RPMI8226 (cell line): ENCODE measurements around the gene LIF.

Experiments used
- DNase-seq: peaks from one replicate; pipeline ENCODE4 v3.0.0-alpha.2; 2015

LIF gene

GRCh38 chr22:30262917-30263741, 16.6 kb upstream of the LIF start:
- DNase-seq: peak; percentile 73

DNA sequence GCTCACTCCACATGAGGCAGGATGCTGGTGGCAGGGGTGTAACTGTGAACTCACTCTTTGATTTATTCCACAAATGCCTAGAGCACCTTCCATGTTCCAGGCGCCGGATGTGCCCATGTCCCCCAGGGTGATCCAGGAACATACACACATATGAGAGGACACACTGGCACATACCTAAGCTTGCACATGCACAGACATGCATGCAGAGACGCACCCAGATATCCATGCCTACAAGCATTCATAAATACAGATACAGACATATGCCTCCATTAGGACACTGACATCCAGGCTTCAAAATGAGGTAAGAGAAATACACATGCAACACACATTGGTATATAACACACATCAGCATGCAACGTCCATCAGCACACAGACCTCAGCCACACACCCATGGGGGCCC, 15.6 kb upstream of the LIF start:
- DNase-seq: no peak

- no peak for DNase-seq
Measured at GRCh38 chr22:30261134-30261533, 14.6 kb upstream of the LIF start.

DNA sequence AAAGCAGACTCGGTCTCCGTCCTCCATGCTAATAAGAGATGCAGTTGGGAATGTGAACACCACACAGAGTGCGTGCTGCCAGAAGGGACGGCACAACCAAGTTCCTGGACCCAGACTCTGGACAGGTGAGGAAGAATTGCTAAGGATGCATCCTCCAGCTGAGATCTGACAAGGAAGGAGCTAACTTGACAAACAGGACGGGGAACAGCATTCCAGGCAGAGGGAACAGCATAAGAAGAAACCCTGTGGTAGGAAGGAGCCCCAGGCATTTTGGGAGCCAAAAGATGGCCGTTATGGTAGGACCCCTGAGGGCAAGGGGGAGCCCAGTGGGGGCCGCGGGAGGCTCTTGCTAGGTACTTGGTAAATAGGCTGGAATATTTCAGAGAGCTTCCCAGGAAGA, 14.1 kb upstream of the LIF start:
- DNase-seq: no peak

DNA sequence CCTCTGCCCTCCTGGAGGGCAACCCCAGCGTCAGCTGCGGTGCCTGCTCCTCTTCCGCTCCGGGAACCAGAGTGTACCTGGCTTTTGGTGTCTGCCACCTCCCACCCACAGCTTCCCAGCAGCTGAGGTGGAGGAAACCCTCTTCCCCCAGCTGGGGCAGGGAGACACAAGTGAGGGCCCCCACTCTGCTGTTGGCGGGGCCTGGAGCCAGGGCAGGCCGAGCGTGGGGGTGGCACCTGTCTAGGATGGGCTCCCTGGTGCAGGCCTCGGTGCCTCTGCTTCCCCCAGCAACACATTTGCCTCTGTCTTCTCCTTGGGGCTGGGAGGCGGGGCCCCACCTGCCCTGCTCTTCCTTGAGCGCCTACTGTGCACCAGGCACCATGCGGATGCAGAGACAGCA, 13.7 kb upstream of the LIF start:
- no peak for DNase-seq

- no peak for DNase-seq
Measured at GRCh38 chr22:30254314-30254713, 7.8 kb upstream of the LIF start.

GRCh38 chr22:30253205-30253852, 6.8 kb upstream of the LIF start:
- DNase-seq: no peak

DNA sequence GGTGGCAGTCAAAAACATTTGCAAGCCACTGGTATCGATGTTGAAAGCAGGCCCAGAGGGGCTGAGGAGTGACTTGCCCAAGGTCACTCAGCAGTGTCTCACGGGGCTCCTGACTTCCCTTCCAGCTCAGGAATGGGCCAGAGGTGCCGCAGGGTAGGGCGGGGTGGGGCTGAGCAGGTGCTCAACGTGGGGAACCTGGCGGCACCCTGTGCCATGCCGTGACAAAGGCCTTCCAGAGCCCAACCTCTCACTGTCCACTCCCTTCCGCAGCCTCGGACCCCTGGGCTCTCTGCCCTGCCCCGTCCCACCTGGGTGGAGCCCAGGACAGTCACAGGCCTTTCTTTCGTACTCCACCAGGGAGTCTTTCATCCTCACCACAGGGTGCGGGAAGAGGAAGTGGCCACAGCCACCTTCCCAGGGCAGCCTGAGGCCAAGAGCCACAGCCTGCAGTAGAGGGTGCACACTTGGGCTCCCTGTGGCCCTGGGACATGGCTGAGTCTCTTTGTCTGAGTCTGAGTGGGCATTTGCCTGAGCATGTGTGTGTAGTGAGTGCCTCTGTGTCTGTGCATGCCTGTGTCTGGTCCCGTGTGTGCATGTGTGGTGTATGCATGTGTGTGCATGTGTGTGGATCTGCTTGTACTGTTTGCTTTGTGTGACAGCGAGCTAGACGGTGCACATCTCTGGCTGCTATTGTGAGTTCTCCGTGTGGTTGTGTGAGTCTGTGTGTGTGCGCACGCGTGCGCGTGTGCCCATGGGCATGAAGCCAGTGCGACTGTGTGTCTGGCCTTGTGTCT, 6.0 kb upstream of the LIF start:
- DNase-seq: no peak

- DNase-seq: no peak
Measured at GRCh38 chr22:30251711-30252110, 5.2 kb upstream of the LIF start.

DNA sequence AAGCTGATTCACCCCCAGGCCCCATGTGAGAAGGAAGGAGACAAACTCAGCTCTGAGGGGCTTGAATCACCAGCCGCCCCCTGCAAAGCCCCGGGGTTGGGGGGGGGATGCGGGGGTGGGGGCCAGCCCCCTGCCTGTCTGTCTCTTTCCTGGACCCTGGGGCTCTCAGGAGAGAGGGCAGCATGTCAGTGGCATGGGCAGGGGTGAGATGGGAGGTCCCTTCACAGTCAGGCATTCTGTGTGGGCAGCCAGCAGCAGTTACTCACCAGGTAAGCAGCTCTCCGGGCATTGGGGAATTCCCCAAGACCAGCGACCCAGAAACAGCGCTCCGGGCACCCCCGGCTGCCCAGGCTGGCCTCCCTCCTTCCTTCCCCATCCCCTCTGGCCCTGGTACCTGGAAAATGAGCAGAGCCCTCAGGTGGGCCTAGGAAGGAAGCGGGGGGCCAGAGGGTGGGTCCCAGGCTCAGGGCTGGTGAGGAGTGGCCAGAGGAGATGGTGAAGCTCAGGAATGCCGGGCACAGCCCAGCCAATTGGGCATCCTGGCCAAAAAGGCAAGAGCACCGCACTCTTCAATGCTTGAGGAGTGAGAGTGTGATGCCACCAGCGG, 4.2 kb upstream of the LIF start:
- DNase-seq: no peak

GRCh38 chr22:30250039-30250565, 3.5 kb upstream of the LIF start:
- no peak for DNase-seq

GRCh38 chr22:30249049-30250038, 2.8 kb upstream of the LIF start:
- no peak for DNase-seq

DNA sequence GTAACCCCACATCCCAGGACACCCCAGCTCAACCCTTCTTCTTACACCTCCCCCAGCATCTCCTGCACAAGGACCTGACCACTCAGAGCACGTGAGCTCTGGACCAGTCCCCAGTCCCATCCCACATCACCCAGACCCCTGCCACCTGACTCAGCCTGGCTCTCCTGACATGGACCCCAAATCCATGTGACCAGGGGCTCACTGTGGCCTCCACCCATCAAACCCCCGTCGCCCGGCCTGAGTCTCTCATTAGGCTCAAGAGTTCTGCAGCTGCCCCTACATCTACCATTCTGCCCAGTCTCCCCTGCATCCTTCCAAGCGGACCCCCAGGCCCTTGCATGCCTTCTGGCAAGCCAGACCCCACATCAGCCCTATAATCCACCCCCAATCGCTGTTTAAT, 1.9 kb upstream of the LIF start:
- no peak for DNase-seq

- no peak for DNase-seq
Measured at GRCh38 chr22:30247974-30248373, 1.4 kb upstream of the LIF start.

- no peak for DNase-seq
Measured at GRCh38 chr22:30247561-30247960, 1.0 kb upstream of the LIF start.

GRCh38 chr22:30246814-30247376, 336 bp upstream of the LIF start:
- DNase-seq: no peak

- no peak for DNase-seq
Measured at GRCh38 chr22:30245181-30245984, 1.2 kb downstream of the LIF start.

DNA sequence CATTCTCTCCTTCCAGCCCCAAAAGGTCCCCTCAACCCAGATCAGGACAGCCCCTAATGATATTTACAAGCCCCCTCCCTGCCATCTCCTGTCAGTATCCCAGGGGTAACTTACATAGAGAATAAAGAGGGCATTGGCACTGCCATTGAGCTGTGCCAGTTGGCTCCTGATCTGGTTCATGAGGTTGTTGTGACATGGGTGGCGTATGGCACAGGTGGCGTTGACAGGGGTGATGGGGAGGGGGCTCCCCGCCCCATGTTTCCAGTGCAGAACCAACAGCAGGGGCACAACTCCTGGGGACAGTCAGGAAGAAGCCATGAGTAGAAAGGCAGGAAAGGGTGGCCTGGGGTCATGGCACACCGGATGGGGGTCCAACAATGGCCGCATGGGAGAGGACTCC, 1.9 kb downstream of the LIF start:
- no peak for DNase-seq

GRCh38 chr22:30244066-30244465, 2.5 kb downstream of the LIF start:
- no peak for DNase-seq

- no peak for DNase-seq
Measured at GRCh38 chr22:30243661-30244060, 2.9 kb downstream of the LIF start.
